SH-SY5Y (cell line): ENCODE measurements around the gene PSD2.

Experiments used
- GATA2 ChIP-seq: IDR thresholded peaks from 2 replicates; pipeline ENCODE4 v1.6.1; 2011; ENCODE audit warnings: mild to moderate bottlenecking, low read depth, low read length
- GATA3 ChIP-seq: IDR thresholded peaks from 2 replicates; pipeline ENCODE4 v1.6.1; 2011; ENCODE audit warnings: low read depth, mild to moderate bottlenecking, low read length, moderate library complexity

- TF ChIP-seq GATA2: no peak
- TF ChIP-seq GATA3: no peak
These were observed 24.5 kb downstream of the PSD2 start for GRCh38 chr5:139820130-139820529.
